ENCODE measurements around the gene RNGTT.
"Not testable (repeated sequence)": the region's sequence is repeated elsewhere in the genome, so short reads cannot be mapped to it uniquely, and the experiment has no call there.

The RNGTT gene

DNA sequence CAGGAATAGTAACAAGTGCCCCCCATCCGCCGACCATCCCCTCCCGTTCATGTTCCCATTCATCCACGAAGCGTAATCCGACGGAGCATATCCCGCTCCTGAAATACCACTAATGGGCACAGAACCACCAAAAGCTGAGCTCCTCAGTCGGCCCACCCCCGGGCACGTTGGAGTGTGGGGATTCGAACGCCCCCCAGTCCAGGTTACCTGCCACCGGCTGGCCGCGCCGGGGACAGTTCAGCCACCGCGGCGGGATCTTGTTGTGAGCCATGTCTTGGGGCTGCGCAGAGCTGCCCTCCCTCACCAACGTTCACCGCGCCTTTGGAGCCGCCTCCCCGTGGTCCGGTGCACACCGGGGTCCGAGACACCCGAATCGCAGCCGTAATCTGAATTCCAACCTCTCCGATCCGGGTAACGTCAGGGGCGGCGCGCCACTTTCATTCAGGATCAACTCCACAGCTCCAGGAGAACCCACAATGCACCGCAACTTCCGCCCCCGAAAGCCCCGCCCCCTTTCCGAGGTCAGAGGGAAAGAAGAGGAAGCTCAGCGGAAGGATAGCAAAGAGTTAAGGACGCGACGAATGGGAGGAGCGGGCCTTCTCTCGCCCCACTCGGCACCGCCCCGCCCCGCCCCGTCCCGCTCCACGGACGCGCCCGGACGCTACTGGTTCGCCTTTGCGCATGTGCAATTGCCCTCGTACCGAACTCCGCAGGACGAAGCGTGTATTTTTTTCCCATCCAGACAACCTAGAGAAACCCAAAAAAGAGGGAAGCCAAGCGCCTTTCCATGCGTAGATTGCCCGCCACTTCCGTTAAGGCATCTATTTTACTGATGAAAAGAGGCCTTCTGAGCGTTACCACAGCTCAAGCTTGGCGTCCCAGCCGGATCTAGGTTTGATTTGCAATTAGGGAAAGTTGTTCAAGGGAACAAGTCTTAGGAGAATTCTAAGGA, at the start of gene RNGTT:
Gene RNGTT, minus strand, starts transcription at position 480 of the 952 bp plus-strand sequence. Its CDS starts 209 bp downstream, at position 271.
- peak; percentile 97 for DNase-seq

DNA sequence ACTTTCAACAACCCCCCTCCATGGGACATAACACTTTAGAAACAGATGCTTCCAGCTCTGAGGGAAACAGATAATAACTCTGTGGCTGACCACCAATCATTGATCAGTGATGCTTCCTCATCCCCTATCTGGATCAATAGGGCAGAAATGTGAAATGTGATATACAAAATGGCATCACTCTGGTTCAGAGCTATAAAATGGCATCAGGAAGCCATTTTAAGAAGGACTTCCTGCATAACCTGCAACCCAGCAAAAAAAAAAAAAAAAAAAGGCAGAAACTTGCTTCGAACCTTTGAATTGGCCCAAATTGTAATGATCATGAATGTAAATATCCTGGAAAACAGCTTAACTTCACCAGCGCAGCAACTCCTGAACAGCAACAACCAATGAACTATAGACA, 48.0 kb upstream of the RNGTT start:
- DNase-seq = no peak

DNA sequence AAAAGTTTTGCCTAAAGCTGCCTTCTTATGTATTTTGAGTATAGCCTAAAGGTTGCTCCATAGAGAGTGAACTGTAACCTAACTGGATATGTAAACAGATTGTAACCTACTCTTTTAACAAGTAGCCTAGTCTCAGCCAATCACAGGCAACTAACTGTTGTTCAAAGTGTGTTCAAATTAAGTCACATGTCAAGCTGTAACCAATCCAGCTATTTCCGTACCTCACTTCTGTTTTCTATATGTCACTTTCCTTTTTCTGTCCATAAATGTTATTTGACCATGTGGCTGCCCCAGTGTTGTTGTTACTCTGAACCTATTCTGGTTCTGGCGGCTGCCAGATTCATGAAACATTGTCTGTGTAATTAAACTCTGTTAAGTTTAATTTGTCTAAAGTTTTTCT, 47.4 kb upstream of the RNGTT start:
- DNase-seq = no peak

DNA sequence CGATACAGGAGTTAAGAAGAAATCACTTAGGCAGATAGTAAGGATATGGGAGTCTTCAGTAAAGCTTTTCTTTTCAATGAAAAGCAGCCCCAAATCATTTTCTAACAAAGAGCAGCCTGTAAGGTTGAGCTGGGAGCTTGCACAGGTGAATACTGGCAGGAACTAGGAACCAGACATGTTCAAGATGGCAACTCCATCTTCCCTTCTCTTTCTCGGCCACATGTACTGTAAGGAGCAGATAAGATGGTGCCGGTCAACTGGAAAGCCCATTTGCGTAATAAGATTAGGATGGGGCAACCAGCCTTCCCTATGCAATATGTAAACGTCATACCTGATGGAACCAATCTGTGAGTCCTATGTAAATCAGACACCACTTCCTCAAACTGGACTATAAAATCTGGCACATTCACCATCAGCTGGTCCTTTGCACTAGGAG, 46.2 kb upstream of the RNGTT start:
- DNase-seq = no peak

DNA sequence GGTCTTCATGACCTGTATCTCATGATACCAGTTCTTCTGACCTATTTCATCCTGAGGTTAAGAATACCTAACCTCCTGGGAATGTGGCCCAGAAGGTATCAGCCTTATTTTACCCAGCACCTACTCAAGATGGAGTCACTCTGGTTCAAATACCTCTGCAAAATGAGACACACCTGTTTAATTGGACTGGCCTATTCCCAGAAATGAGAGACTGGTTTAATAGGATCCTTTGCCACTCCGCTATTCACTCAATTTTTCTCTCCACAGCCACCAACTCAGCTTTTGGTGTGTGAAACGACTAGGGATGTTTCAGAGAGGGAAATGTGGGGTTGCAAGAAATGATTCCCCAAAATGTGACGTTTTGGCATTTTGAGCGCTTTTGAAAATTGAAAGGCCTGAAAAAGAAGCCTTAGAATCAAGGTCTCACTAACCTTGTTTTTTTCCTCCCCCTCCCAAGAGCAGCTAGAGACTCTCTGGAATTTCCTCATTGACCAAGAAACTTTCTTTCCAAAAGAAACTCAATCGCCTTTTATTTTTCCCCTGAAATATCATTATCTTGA, 45.5 kb upstream of the RNGTT start:
- DNase-seq = no peak

DNA sequence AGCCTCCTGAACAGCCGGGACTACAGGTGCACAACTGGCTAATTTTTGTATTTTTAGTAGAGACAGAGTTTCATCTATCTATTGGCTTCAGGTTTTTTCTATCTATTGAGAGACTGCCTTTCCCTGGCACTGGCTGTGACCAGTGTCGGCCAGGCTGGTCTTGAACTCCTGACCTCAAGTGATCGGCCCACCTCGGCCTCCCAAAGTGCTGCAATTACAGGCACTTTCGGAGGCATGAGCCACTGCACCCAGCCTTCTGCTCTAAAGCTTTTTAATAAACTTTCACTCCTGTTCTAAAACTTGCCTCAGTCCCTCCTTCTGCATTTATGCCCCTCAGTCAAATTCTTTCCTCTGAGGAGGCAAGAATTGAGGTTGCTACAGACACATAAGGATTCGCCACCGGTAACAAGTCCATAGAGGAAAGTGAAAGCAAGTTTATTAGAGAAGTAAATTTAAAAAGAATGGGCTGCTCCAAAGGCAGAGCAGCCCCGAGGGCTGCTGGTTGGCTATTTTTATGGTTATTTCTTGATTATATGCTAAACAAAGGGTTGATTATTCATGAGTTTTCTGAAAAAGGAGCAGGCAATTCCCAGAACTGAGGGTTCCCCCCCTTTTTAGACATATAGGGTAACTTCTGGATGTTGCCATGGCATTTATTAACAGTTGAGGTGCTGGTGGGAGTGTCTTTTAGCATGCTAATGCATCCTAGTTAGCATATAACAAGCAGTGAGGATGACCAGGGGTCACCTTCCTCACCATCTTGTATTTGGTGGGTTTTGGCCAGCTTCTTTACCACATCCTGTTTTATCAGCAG, 44.8 kb upstream of the RNGTT start:
- DNase-seq = no peak

DNA sequence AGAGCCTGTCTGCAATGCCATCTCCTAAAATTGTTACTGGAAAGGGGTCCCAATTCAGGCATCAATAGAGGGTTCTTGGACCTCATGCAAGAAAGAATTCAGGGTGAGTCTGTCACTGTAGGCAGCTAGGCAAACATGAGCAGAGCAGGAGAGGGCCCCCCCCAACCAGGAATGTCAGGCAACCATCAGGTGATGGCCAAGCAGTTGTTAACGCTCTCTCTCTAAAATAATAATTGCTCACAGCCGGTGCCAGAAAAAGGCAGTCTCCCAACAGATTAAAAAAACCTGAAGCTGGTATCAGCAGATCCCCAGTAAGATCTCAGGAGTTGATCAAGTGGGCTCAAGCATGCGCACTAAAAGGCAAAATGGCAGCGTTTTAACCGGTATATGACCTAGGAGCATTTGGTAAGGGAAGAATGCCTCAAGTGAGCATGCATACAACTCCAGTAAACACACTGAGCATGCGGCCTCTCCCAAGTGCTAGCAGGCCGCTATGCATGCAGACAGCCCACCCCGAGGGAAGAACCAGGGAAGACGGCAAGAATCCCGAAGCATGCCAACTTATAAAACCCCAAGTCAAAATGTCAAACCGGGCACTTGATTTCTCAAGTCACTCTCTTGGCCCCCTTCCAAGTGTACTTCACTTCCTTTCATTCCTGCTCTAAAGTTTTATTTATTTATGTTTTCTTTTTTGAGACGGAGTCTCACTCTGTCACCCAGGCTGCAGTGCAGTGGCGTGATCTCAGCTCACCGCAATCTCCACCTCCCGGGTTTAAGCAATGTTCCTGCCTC, 44.0 kb upstream of the RNGTT start:
- DNase-seq = no peak

DNA sequence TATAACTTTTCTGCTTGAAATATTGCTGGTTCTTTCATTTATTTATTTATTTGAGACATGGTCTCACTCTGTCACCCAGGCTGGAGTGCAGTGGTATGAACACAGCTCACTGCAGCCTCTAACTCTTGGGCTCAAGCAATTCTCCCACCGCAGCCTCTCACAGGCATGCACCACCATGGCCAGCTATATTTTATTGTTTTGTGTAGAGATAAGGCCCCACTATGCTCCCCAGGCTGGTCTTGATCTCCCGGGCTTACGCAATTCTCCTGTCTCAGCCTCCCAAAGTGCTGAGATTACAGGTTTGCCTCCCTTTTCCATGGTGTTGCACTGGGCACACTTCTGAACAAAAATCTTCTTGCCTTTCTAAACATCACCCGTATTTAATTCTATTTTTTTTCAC, 39.1 kb upstream of the RNGTT start:
- no peak for DNase-seq

DNA sequence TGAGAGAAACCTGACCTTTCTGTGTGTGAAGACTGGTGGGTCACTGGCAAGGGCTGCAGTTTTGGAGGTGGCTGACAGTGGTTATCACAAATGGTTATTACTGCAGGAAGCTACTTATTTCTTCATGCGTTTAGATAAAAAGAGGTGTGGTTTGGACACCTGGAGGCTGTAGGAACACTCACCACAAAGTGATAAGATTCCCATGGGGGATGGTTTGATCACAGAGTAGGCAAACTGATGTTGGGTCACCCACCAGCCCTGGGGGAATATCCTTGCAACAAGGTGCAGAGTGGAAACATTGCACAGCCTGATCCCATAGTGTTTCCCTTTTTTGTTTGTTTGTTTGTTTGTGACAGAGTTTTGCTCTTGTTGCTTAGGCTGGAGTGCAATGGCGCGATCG, 33.9 kb upstream of the RNGTT start:
- DNase-seq = no peak

DNA sequence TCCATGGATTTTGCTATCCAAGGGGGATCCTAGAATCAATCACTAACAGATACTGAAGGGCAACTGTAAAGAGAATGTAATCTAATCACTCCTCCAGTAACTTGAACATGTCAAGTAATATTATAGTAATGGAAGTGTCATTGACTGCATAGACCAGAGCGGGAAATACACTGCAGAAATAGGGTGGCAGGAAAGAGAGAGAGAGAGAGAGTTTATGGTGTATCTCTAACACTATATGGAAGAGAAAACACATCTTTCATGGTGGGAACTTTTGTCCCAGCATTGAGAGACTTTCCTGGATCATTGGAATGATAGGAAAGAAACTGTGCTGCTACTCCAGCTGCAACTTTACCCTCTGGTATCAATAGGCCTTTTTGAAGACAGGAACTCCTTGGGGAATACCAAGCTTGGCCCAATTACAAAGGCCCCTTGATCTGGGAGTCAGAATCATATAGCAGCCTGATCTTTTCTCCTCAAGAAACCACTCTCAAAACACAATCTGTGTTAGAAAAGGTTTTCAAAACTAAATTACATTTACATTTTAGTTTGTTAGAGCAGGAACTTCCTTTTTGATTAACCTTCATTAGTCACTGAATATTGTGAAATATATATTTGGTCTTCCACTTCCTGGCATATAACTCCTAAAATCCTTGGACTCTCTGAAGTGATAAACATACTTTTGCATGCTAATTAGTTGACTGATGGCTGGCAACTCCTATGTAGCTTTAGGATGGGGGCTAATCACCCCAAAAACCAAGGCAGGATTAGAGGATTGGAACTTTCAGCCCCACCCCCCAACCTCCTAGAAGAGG, 29.5 kb upstream of the RNGTT start:
- no peak for DNase-seq

DNA sequence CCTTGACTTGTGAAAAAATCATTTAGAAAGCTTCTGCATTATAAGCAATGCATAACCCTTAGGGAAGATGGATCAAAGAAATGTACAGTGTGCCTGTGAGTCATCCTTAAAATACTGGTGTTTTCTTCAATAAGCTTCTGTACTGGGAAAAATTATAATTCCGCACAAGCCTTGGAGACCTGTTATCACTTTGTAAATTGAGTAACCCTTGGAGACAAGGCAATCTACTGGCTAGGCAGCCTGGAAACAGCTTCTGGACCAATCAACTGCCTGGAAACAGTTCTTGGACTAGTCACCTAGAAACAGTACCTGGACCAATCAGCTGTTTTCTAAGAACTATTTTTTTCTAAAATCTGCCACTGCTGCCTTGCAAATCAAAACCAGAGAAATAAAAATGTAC, 25.8 kb upstream of the RNGTT start:
- peak; percentile 13 for DNase-seq

DNA sequence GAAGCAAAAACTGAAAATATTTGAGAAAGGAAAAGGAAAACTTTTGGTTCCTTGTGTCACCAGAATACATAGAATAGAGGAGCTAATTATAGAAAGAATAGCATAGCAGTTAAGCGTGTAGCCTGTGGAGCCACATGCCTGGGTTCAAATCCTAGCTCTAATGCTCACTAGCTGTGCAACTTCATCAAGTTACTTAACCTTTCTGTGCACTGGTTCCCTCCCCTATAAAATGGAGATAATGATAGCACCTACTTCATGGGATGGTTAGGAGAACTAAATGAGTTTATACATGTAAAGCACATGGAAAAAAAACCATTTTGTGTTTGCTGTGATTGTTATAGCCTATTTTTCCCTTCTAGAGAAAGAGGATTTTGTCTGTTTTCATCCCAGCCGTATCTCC, 24.5 kb upstream of the RNGTT start:
- DNase-seq = no peak

DNA sequence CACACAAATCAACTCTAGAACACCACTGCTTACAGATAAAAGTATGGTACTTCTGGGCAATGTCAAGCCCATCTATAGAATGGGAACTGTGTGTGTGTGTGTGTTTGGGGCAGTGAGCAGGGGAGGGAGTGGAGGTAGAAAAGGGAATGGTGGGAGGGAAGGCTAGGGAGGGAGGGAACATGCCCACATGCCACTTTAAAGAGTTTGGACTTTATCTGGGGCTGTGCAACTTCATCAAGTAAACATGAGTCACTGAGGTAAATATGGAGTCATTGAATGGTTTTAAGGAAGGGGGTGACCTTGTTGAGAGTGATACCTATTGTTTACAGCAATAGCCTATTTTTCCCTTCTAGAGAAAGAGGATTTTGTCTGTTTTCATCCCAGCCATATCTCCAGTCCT, 22.5 kb upstream of the RNGTT start:
- DNase-seq = no peak

DNA sequence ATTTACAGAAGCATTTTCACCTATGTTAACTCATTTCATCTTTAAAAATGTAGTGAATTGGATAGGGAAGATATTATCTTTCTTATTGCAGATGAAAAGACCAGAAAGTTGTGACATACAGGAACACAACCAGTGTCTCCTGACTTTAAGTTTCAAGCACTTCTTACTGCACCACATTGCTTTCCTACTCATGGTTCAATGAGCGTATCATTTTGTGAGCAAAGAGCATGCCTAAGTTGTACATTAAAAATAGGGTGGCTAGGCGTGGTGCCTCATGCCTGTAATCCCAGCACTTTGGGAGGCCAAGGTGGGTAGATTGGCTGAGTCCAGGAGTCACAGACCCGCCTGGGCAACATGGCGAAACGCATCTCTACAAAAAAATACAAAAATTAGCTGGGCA, 21.2 kb upstream of the RNGTT start:
- DNase-seq = no peak

DNA sequence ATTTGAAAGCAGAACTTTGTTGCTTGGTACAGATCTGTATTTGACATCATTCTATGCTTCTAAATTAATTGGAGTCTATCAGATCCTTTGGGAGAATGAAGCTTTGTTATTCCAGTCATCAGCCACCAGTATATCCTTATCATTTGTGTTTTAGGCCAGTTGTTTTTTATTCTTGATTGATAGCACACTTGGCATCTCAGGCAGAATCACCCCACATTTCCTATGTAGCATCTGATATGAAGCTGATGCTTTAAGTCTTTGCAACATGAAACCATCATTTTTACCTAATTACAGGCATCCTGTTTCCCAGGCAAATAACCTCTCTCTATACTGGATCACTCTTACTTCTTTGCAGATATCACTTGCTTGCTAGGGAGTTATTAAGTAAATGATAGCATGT, 20.7 kb upstream of the RNGTT start:
- no peak for DNase-seq

DNA sequence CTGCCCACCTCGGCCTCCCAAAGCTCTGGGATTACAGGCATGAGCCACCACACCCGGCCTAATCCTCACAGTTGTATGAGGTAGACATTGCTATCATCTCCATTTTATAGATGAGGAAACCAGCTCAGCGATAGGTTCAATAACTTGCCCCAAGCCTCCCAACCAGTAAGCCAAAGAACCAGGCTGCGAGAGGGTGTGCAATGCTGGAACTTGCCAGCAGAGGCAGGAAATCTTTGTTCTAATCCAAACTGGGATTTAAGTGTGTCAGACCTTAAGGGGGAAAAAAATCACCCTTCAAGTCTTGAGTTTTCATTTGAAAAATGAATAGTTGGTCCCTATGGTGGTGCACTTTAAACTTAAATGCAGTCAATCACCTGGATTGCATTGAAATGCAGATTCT, 20.1 kb upstream of the RNGTT start:
- no peak for DNase-seq

DNA sequence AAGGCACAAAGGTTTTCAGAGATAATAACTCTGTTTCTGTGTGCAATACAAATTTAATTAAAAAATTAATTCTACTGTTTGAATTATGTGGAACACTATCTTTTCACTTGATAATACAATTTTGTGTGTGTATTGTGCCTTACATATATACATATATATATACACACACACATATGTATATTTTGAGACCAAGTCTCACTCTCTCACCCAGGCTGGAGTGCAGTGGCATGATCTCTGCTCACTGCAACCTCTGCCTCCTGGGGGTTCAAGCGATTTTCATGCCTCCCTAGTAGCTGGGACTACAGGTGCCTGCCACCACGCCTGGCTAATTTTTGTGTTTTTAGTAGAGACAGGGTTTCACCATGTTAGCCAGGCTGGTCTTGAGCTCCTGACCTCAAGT, 19.7 kb upstream of the RNGTT start:
- DNase-seq = not testable (repeated sequence)

DNA sequence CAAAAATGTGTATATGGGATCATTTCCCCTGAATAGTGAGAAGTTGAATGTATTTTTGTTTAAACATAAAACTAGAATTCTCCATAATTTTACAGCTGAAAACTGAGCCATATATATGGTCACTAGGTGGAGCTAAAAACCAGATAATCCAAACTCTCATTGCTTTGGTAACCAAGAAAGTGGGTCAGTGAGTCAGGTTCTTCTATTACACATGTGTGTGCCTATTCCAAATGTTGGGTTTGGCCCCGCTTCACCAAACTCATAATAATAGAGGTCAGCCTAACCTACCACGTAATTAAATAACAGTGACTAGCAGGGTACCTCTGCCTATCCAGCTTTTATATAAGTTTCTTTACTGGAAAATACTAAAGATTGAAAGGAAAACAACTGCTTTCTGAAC, 19.3 kb upstream of the RNGTT start:
- peak; percentile 73 for DNase-seq

DNA sequence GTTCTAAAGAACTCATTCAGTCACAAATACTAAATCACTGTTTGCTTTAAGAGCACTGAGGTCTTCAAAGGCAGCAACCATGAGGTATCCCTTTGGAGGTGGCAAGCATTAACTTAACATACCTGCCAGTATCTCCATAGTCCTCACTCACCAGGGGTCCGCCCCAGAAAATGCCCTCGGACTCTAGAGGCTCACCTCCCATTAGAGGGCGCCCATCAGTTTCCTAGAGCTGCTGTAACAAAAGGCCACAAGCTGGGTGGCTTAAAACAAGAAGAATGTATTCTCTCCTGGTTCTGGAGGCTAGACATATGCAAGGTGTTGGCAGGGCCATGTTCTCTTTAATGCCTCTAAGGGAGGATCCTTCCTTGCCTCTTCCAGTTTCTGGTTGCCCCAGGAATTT, 12.0 kb upstream of the RNGTT start:
- DNase-seq = no peak

DNA sequence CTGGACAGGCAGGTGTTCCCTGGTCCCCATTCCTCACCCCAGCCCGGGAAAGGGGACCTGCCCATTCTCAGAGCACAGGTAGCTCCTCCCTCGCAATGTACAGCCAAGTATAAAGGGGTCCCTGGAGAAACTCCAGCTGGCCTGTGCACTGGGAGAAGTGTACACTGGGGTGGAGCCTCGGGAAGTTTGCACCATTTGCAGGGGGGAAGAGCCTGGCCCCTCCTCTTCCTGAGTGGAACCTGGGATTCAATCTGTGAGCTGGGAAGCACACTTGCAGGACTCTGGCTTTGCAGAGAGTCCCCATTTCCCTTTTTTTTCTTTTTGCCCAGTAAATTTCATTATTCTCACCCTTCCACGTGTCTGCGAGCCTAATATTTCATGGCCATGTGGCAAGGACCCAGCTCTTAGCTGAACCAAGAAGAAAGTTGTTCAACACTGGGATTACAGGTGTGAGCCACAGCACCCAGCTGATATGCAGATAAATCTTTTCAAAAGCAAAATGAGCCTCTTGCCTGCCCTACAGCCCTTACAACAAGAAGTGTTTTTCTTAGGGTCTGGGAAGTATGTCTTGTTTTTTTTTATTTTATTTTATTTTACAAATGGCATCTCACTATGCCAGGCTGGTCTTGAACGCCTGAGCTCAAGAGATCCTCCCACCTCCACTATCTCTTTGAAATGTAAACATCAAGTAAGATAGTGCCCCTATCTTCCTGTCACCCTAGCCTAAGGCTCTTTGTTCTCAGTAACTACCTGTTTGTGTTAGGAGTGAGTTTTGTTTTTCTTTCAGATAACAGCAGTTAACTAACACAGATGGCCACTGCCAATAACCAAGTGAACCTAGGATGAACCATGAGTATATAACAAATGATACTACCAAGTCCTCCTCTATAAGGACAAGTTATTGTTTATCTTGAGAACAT, 9.3 kb upstream of the RNGTT start:
- DNase-seq = no peak

DNA sequence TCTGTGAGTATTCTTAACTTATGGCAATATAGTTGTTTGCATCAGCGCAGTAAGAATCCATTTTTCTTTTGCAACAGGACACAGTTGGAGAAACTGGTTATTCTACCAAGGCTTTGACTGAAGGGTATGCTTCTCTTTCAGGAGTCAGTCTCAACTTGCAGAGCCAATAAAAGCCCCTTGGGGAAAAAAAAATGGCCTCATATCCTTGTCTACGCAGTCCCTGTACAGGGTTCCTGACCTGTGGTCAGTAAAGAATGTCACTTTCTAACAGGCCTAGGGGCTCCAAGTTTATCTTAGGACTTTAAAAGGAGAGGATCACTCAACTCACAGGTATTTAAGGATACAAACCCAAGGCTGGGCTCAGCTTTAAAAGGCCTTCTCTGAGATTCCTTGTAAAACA, 6.9 kb upstream of the RNGTT start:
- DNase-seq = no peak

Data from midbrain (tissue), 1 donor.